Non-pigmented ciliary epithelial cell (primary cell): ENCODE data around the gene RAB29.

Source experiments
- DNase-seq: peaks from one replicate; pipeline ENCODE4 v3.0.0-alpha.2; 2010; ENCODE audit warnings: low read depth

RAB29 gene

DNA sequence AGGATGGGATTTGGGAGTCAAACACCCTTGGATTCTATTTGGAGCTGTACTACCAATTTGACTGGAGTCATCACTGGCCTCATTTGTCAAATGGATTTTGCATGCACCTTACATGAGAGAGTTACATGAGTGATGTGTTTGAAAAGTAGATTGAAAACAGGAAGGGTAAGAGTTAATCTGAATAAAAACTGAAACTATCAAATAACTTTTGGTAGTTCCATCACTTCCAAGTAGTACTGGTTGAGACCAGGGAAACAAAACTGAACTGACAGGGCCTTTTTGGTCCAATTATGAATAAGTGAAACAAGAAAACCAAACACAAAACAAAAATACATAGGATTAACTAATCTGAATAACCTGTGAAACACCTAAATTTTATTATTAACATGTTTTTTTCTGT, 55.5 kb downstream of the RAB29 start:
- no peak for DNase-seq

- DNase-seq: no peak
These were observed 56.3 kb downstream of the RAB29 start for GRCh38 chr1:205719015-205719414.
